HL-60 (cell line): ENCODE measurements around the gene GPR26.

Experiments used
- POLR2AphosphoS5 ChIP-seq: IDR thresholded peaks from 2 replicates; pipeline ENCODE4 v1.6.1; 2012; ENCODE audit warnings: low read depth
- REST ChIP-seq: IDR thresholded peaks from 2 replicates; pipeline ENCODE4 v1.6.1; 2012; ENCODE audit warnings: low read depth; ENCODE audit not compliant: insufficient replicate concordance
- SPI1 ChIP-seq: IDR thresholded peaks from 2 replicates; pipeline ENCODE4 v1.6.1; 2012; ENCODE audit warnings: low read depth, mild to moderate bottlenecking, borderline replicate concordance
- TF ChIP-seq, protein P1 (sequence below): IDR thresholded peaks from one replicate; pipeline ENCODE4 v1.5.1; 2011; ENCODE audit warnings: low read length, control low read depth, inconsistent platforms; ENCODE audit not compliant: insufficient read depth

- TF ChIP-seq, protein P1, sequence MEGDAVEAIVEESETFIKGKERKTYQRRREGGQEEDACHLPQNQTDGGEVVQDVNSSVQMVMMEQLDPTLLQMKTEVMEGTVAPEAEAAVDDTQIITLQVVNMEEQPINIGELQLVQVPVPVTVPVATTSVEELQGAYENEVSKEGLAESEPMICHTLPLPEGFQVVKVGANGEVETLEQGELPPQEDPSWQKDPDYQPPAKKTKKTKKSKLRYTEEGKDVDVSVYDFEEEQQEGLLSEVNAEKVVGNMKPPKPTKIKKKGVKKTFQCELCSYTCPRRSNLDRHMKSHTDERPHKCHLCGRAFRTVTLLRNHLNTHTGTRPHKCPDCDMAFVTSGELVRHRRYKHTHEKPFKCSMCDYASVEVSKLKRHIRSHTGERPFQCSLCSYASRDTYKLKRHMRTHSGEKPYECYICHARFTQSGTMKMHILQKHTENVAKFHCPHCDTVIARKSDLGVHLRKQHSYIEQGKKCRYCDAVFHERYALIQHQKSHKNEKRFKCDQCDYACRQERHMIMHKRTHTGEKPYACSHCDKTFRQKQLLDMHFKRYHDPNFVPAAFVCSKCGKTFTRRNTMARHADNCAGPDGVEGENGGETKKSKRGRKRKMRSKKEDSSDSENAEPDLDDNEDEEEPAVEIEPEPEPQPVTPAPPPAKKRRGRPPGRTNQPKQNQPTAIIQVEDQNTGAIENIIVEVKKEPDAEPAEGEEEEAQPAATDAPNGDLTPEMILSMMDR = no peak
- TF ChIP-seq REST = no peak
- no peak for TF ChIP-seq POLR2AphosphoS5
- no peak for TF ChIP-seq SPI1
These were observed 44.7 kb upstream of the GPR26 start for GRCh38 chr10:123621492-123621891.
